Measurements from ENCODE around the gene GAL3ST1.

Gene GAL3ST1

GRCh38 chr22:30523646-30524489 is 50.6 kb downstream of the GAL3ST1 start:
- DNase-seq, result no peak

- no peak for DNase-seq
Measured at GRCh38 chr22:30521368-30522156, 52.9 kb downstream of the GAL3ST1 start.

- no peak for DNase-seq
Measured at GRCh38 chr22:30519842-30520425, 54.5 kb downstream of the GAL3ST1 start.

GRCh38 chr22:30516731-30517130 is 57.7 kb downstream of the GAL3ST1 start:
- DNase-seq, result no peak

- no peak for DNase-seq
Measured at GRCh38 chr22:30516273-30516672, 58.2 kb downstream of the GAL3ST1 start.

- DNase-seq, result no peak
Measured at GRCh38 chr22:30514252-30514651, 60.2 kb downstream of the GAL3ST1 start.

GRCh38 chr22:30513462-30513861 is 61.0 kb downstream of the GAL3ST1 start:
- no peak for DNase-seq

- no peak for DNase-seq
Measured at GRCh38 chr22:30511911-30512310, 62.6 kb downstream of the GAL3ST1 start.

- DNase-seq, result no peak
Measured at GRCh38 chr22:30511109-30511508, 63.4 kb downstream of the GAL3ST1 start.

GRCh38 chr22:30508216-30508615 is 66.2 kb downstream of the GAL3ST1 start:
- no peak for DNase-seq

GRCh38 chr22:30507670-30508069 is 66.8 kb downstream of the GAL3ST1 start:
- no peak for DNase-seq

- no peak for DNase-seq
Measured at GRCh38 chr22:30506507-30506968, 67.9 kb downstream of the GAL3ST1 start.

Data from SW 1271 (cell line).